ENCODE results near the gene TBL1Y. TPM values are rescaled to one million over a fixed set of nuclear protein-coding genes. Genes with fewer than 3 reads are reported as not detected.

Gene TBL1Y
- total RNA-seq, 1 donor from 2014 or later: 0.64 TPM

DNA sequence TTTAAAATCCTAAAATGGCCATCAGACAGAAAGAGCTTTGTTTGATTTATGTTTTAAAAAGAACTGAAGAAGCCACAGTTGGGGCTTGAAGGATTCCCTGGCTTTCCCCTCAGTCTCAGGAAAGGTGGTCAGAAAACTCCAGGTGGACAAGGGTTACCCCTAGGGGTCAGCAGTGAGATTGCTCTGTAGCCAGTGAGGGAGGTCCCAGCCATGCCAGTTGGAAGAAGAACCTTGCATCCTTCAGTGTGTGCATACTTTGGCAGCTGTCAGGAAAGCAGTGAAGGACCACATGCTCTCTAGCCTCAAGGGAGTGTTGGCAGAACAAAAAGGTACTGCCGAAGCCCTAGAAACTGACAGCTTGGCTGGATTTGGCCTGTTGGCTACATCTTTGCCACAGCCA, 182.3 kb downstream of the TBL1Y start:
- Histone ChIP-seq H3K27me3 (ENCODE audit: insufficient read depth, low read length) (no peaks in the 10 kb centered on the region), H3K4me2 (ENCODE audit: low read length) (no peak overlapping the region), H3K4me3 (ENCODE audit: insufficient read depth, low read depth, low read length) (no peak overlapping the region), H3K36me3 (ENCODE audit: insufficient read depth, low read length) (no peaks in the 10 kb centered on the region), H3K79me2 (ENCODE audit: insufficient read depth, low read length) (no peaks in the 10 kb centered on the region), H3K9ac (ENCODE audit: low read length) (no peak overlapping the region), H3K9me3 (ENCODE audit: insufficient read depth, low read depth, low read length) (no peaks in the 10 kb centered on the region), H3K27ac (ENCODE audit: low read depth, low read length) (no peak overlapping the region), H2AFZ (ENCODE audit: low read depth, low read length) (no peak overlapping the region), H4K20me1 (ENCODE audit: insufficient read depth, low read length) (no peaks in the 10 kb centered on the region), H3K4me1 (ENCODE audit: insufficient read depth, low read length) (no peaks in the 10 kb centered on the region)
- DNase-seq (ENCODE audit: low read depth) (no peak), FAIRE-seq (no peak)
- Mint-ChIP-seq H3K4me3 (ENCODE audit: unreplicated experiment) (no peak overlapping the region), H3K27me3 (ENCODE audit: low read depth, unreplicated experiment) (no peaks in the 10 kb centered on the region), H3K9me3 (ENCODE audit: unreplicated experiment) (peaks cover 2% of the 10 kb centered on the region), H3K36me3 (ENCODE audit: low read depth, unreplicated experiment) (no peaks in the 10 kb centered on the region), H3K4me1 (ENCODE audit: low read depth, unreplicated experiment) (peaks cover 9% of the 10 kb centered on the region), H3K27ac (ENCODE audit: unreplicated experiment) (no peak overlapping the region)
- TF ChIP-seq EZH2 (IDR thresholded peaks at IDR 0.05; ENCODE audit: insufficient read depth, low read length): no peak
- TF ChIP-seq, protein P1, sequence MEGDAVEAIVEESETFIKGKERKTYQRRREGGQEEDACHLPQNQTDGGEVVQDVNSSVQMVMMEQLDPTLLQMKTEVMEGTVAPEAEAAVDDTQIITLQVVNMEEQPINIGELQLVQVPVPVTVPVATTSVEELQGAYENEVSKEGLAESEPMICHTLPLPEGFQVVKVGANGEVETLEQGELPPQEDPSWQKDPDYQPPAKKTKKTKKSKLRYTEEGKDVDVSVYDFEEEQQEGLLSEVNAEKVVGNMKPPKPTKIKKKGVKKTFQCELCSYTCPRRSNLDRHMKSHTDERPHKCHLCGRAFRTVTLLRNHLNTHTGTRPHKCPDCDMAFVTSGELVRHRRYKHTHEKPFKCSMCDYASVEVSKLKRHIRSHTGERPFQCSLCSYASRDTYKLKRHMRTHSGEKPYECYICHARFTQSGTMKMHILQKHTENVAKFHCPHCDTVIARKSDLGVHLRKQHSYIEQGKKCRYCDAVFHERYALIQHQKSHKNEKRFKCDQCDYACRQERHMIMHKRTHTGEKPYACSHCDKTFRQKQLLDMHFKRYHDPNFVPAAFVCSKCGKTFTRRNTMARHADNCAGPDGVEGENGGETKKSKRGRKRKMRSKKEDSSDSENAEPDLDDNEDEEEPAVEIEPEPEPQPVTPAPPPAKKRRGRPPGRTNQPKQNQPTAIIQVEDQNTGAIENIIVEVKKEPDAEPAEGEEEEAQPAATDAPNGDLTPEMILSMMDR (IDR thresholded peaks at IDR 0.05; ENCODE audit: insufficient read depth, low read depth, low read length): no peak

DNA sequence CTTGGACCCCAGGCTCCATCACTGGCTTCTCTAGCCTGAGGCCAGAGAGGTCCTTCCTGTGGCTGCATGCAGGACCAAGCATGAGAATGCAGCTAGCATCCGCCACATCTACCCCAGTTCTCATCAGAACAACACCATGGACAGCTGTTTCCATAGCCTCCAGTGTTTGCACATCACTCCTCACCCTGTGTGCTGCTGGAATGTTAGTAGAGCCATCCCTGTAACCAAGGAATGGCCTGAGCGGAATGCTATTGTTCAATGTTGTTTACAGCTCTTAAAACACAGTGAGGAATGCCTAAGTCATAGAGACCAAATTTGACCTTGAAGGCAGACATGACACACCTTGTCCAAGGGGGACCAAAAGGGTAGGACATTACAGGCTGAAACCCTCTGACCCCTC, 183.9 kb downstream of the TBL1Y start:
- DNase-seq (ENCODE audit: low read depth): no peak
- Histone ChIP-seq H4K20me1 (ENCODE audit: insufficient read depth, low read length) (no peaks in the 10 kb centered on the region), H3K4me3 (ENCODE audit: insufficient read depth, low read depth, low read length) (no peak overlapping the region), H3K27ac (ENCODE audit: low read depth, low read length) (no peak overlapping the region), H2AFZ (ENCODE audit: low read depth, low read length) (no peak overlapping the region), H3K27me3 (ENCODE audit: insufficient read depth, low read length) (no peaks in the 10 kb centered on the region), H3K36me3 (ENCODE audit: insufficient read depth, low read length) (no peaks in the 10 kb centered on the region), H3K9me3 (ENCODE audit: insufficient read depth, low read depth, low read length) (no peaks in the 10 kb centered on the region), H3K9ac (ENCODE audit: low read length) (no peak overlapping the region), H3K4me1 (ENCODE audit: insufficient read depth, low read length) (no peaks in the 10 kb centered on the region), H3K79me2 (ENCODE audit: insufficient read depth, low read length) (no peaks in the 10 kb centered on the region), H3K4me2 (ENCODE audit: low read length) (no peak overlapping the region)
- H3K4me1 Mint-ChIP-seq (ENCODE audit: low read depth, unreplicated experiment): peaks cover 9% of the 10 kb centered on the region
- FAIRE-seq: no peak
- no peak overlapping the region for H3K27ac Mint-ChIP-seq (ENCODE audit: unreplicated experiment)
- TF ChIP-seq, protein P1 (IDR thresholded peaks at IDR 0.05; ENCODE audit: insufficient read depth, low read depth, low read length): no peak
- no peak overlapping the region for H3K4me3 Mint-ChIP-seq (ENCODE audit: unreplicated experiment)
- no peaks in the 10 kb centered on the region for H3K36me3 Mint-ChIP-seq (ENCODE audit: low read depth, unreplicated experiment)
- no peaks in the 10 kb centered on the region for H3K9me3 Mint-ChIP-seq (ENCODE audit: unreplicated experiment)
- H3K27me3 Mint-ChIP-seq (ENCODE audit: low read depth, unreplicated experiment): no peaks in the 10 kb centered on the region

DNA sequence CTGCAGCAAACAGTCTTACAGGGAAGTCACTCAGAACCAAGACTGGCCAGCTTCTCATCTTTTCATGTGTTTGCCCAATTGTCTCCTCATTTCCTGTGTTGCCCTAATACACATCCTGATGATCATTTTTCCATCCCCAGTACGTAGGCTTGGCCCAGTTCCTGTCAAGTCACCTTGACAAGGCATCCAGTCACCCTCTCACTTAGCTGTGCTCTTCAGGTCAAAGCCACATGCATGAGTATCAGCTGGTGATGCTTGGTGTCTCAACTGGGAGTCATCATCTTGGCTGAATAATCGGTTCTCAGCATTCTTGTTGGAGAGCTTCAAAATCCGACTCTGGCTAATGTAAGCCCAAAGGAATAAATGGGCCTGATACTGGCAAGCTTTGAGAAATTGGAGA, 186.5 kb downstream of the TBL1Y start:
- no peak overlapping the region for H3K4me3 Mint-ChIP-seq (ENCODE audit: unreplicated experiment)
- no peak overlapping the region for H3K27ac ChIP-seq (ENCODE audit: low read depth, low read length)
- peaks cover 9% of the 10 kb centered on the region for H3K4me1 Mint-ChIP-seq (ENCODE audit: low read depth, unreplicated experiment)
- H4K20me1 ChIP-seq (ENCODE audit: insufficient read depth, low read length): no peaks in the 10 kb centered on the region
- H3K4me1 ChIP-seq (ENCODE audit: insufficient read depth, low read length): no peaks in the 10 kb centered on the region
- no peak overlapping the region for H3K4me3 ChIP-seq (ENCODE audit: insufficient read depth, low read depth, low read length)
- no peak overlapping the region for H2AFZ ChIP-seq (ENCODE audit: low read depth, low read length)
- H3K36me3 Mint-ChIP-seq (ENCODE audit: low read depth, unreplicated experiment): no peaks in the 10 kb centered on the region
- no peaks in the 10 kb centered on the region for H3K9me3 ChIP-seq (ENCODE audit: insufficient read depth, low read depth, low read length)
- H3K9ac ChIP-seq (ENCODE audit: low read length): no peak overlapping the region
- no peaks in the 10 kb centered on the region for H3K9me3 Mint-ChIP-seq (ENCODE audit: unreplicated experiment)
- DNase-seq (ENCODE audit: low read depth) (no peak), FAIRE-seq (no peak)
- no peak for TF ChIP-seq EZH2 (IDR thresholded peaks at IDR 0.05; ENCODE audit: insufficient read depth, low read length)
- TF ChIP-seq, protein P1 (IDR thresholded peaks at IDR 0.05; ENCODE audit: insufficient read depth, low read depth, low read length): no peak
- H3K79me2 ChIP-seq (ENCODE audit: insufficient read depth, low read length): no peaks in the 10 kb centered on the region
- no peak overlapping the region for H3K27ac Mint-ChIP-seq (ENCODE audit: unreplicated experiment)
- H3K27me3 Mint-ChIP-seq (ENCODE audit: low read depth, unreplicated experiment): no peaks in the 10 kb centered on the region
- no peak overlapping the region for H3K4me2 ChIP-seq (ENCODE audit: low read length)
- H3K36me3 ChIP-seq (ENCODE audit: insufficient read depth, low read length): no peaks in the 10 kb centered on the region
- no peaks in the 10 kb centered on the region for H3K27me3 ChIP-seq (ENCODE audit: insufficient read depth, low read length)

Data from astrocyte (in vitro differentiated cells and primary cell).